ENCODE data around the gene SEPSECS.

GRCh38 chr4:25100021-25100555 lies 60.2 kb downstream of the SEPSECS start:
- no peak for TF ChIP-seq CTCF (conservative IDR thresholded peaks at IDR 0.05)
- no peak for TF ChIP-seq ZFX (IDR thresholded peaks at IDR 0.05)
